ENCODE results near the gene KEAP1.
A peak's percentile ranks its signal among the peaks of the same experiment; 100 is the strongest.
"Not testable (repeated sequence)": the region's sequence is repeated elsewhere in the genome, so short reads cannot be mapped to it uniquely, and the experiment has no call there.

KEAP1 gene

GRCh38 chr19:10503002-10503789, at the start of gene KEAP1:
KEAP1 (minus strand) TSS chr19:10503356; CDS start chr19:10500033, 3,323 bp downstream.
- peak in 1 of 2 experiments; percentile 58 for DNase-seq

- peak in 1 of 2 experiments; percentile 51 for DNase-seq
Observed at GRCh38 chr19:10552510-10553053, 49.4 kb upstream of the KEAP1 start.

GRCh38 chr19:10551698-10552301, 48.6 kb upstream of the KEAP1 start:
- peak in 1 of 2 experiments; percentile 32 for DNase-seq

GRCh38 chr19:10551006-10551405, 47.9 kb upstream of the KEAP1 start:
- not testable (repeated sequence) for DNase-seq

GRCh38 chr19:10550336-10550735, 47.2 kb upstream of the KEAP1 start:
- no peak for DNase-seq

- no peak for DNase-seq
Observed at GRCh38 chr19:10549733-10550132, 46.6 kb upstream of the KEAP1 start.

GRCh38 chr19:10548746-10549276, 45.7 kb upstream of the KEAP1 start:
- no peak for DNase-seq

GRCh38 chr19:10546817-10547216, 43.7 kb upstream of the KEAP1 start:
- DNase-seq = no peak

- no peak for DNase-seq
Observed at GRCh38 chr19:10544753-10545251, 41.6 kb upstream of the KEAP1 start.

GRCh38 chr19:10544242-10544752, 41.1 kb upstream of the KEAP1 start:
- no peak for DNase-seq

GRCh38 chr19:10543420-10544241, 40.5 kb upstream of the KEAP1 start, which contains the start of gene ATG4D:
ATG4D (plus strand) TSS chr19:10543904; CDS start chr19:10544091, 187 bp downstream.
- peak; percentile 39 to 85 for DNase-seq

GRCh38 chr19:10543059-10543419, 39.9 kb upstream of the KEAP1 start:
- DNase-seq = no peak

GRCh38 chr19:10539016-10539415, 35.9 kb upstream of the KEAP1 start:
- DNase-seq = not testable (repeated sequence)

GRCh38 chr19:10538204-10538983, 35.2 kb upstream of the KEAP1 start:
- DNase-seq = no peak

GRCh38 chr19:10537668-10538067, 34.5 kb upstream of the KEAP1 start:
- no peak for DNase-seq

- DNase-seq = no peak
Observed at GRCh38 chr19:10535613-10536012, 32.5 kb upstream of the KEAP1 start.

GRCh38 chr19:10533646-10534386, 30.7 kb upstream of the KEAP1 start:
- DNase-seq = no peak

GRCh38 chr19:10532457-10532856, 29.3 kb upstream of the KEAP1 start:
- no peak for DNase-seq

- DNase-seq = not testable (repeated sequence)
Observed at GRCh38 chr19:10526887-10527286, 23.7 kb upstream of the KEAP1 start.

- DNase-seq = no peak
Observed at GRCh38 chr19:10525636-10526035, 22.5 kb upstream of the KEAP1 start.

GRCh38 chr19:10523135-10523636, 20.0 kb upstream of the KEAP1 start:
- no peak for DNase-seq

Measured in NCI-H446 (cell line).